WTC11 (cell line): ENCODE results near the gene PPP1R16B. TPM values are rescaled to one million over a fixed set of nuclear protein-coding genes. Genes with fewer than 3 reads are reported as not detected.

Source experiments
- ATAC-seq: fragments of 200-7000 bp; cut with Tn5 transposase; 2 replicates; pipeline ENCODE4 v1.10.0; 2021; ENCODE audit warnings: mild to moderate bottlenecking, moderate library complexity
- CTCF ChIA-PET: fragments of 300-600 bp; sonication (Branson Sonifier 250); formaldehyde crosslinking; loops from one replicate; lab custom pipeline; 2021; ENCODE audit warnings: antibody characterized with exemption; lab: Charles Lee
- POLR2A ChIA-PET: fragments of 350-600 bp; sonication (Branson Sonifier 250); formaldehyde crosslinking; loops from one replicate; lab custom pipeline; 2021; ENCODE audit warnings: antibody characterized with exemption; lab: Charles Lee
- DNase-seq: peaks from one replicate; pipeline ENCODE4 v3.0.0; 2021; ENCODE audit warnings: low spot score
- H3K27ac Mint-ChIP-seq: 2 replicates; pipeline ENCODE4 v1.8.0; 2021; ENCODE audit warnings: mixed read lengths
- H3K27me3 Mint-ChIP-seq: 2 replicates; pipeline ENCODE4 v1.8.0; 2021; ENCODE audit warnings: low read depth, mild to moderate bottlenecking, moderate library complexity, mixed read lengths
- H3K36me3 Mint-ChIP-seq: 2 replicates; pipeline ENCODE4 v1.8.0; 2021; ENCODE audit warnings: mixed read lengths
- H3K4me1 Mint-ChIP-seq: 2 replicates; pipeline ENCODE4 v1.8.0; 2022; ENCODE audit warnings: mixed read lengths
- H3K4me3 Mint-ChIP-seq: 2 replicates; pipeline ENCODE4 v1.8.0; 2021; ENCODE audit warnings: mild to moderate bottlenecking, moderate library complexity, mixed read lengths
- H3K9me3 Mint-ChIP-seq: 2 replicates; pipeline ENCODE4 v1.8.0; 2021; ENCODE audit warnings: mixed read lengths
- ATF1 ChIP-seq: sonication (generic); formaldehyde crosslinking; IDR thresholded peaks from 2 replicates; pipeline ENCODE4 v1.8.1; 2023; ENCODE audit warnings: mild to moderate bottlenecking, moderate library complexity, missing genetic modification reagents
- CREB1 ChIP-seq: sonication (generic); formaldehyde crosslinking; IDR thresholded peaks from 2 replicates; pipeline ENCODE4 v1.8.0; 2023; ENCODE audit warnings: mild to moderate bottlenecking, missing genetic modification reagents
- CTCF ChIP-seq: fragments of 200-600 bp; IDR thresholded peaks from 2 replicates; pipeline ENCODE4 v1.8.0; 2022; ENCODE audit warnings: antibody characterized with exemption
- ESRRA ChIP-seq: sonication (generic); formaldehyde crosslinking; IDR thresholded peaks from 2 replicates; pipeline ENCODE4 v1.8.1; 2022; ENCODE audit warnings: mild to moderate bottlenecking, missing genetic modification reagents, borderline replicate concordance
- FOXP4 ChIP-seq: sonication (generic); formaldehyde crosslinking; IDR thresholded peaks from 2 replicates; pipeline ENCODE4 v1.8.0; 2022; ENCODE audit warnings: mild to moderate bottlenecking, missing genetic modification reagents
- IRF1 ChIP-seq: sonication (generic); formaldehyde crosslinking; IDR thresholded peaks from 2 replicates; pipeline ENCODE4 v1.8.0; 2023; ENCODE audit warnings: missing genetic modification reagents
- JUN ChIP-seq: sonication (generic); formaldehyde crosslinking; IDR thresholded peaks from 2 replicates; pipeline ENCODE4 v1.8.0; 2023; ENCODE audit warnings: mild to moderate bottlenecking, missing genetic modification reagents
- MAX ChIP-seq: sonication (generic); formaldehyde crosslinking; IDR thresholded peaks from 2 replicates; pipeline ENCODE4 v1.8.0; 2022; ENCODE audit warnings: mild to moderate bottlenecking, missing genetic modification reagents
- NFYB ChIP-seq: sonication (generic); formaldehyde crosslinking; conservative IDR thresholded peaks from 2 replicates; pipeline ENCODE4 v1.8.0; 2022; ENCODE audit warnings: low read depth, missing genetic modification reagents
- NR2C2 ChIP-seq: sonication (generic); formaldehyde crosslinking; IDR thresholded peaks from 2 replicates; pipeline ENCODE4 v1.8.0; 2022; ENCODE audit warnings: mild to moderate bottlenecking, missing genetic modification reagents
- NR3C1 ChIP-seq: sonication (generic); formaldehyde crosslinking; conservative IDR thresholded peaks from 2 replicates; pipeline ENCODE4 v1.8.1; 2023; ENCODE audit warnings: low read depth, mild to moderate bottlenecking, missing genetic modification reagents
- ZNF416 ChIP-seq: fragments of 250-450 bp; sonication (Bioruptor Pico); IDR thresholded peaks from 2 replicates; pipeline ENCODE4 v1.9.0; 2021; ENCODE audit warnings: mild to moderate bottlenecking, inconsistent platforms
- total RNA-seq: library from RNA; stranded (reverse); gene quantifications from 3 replicates; pipeline ENCODE4 v1.2.3, GENCODE V29; 2021
- TF ChIP-seq, protein P1 (sequence below): sonication (generic); formaldehyde crosslinking; IDR thresholded peaks from 2 replicates; pipeline ENCODE4 v1.8.0; 2023; ENCODE audit warnings: missing genetic modification reagents, mild to moderate bottlenecking, borderline replicate concordance
- TF ChIP-seq, protein P2 (sequence below): sonication (generic); formaldehyde crosslinking; IDR thresholded peaks from 2 replicates; pipeline ENCODE4 v1.8.1; 2023; ENCODE audit warnings: mild to moderate bottlenecking, missing genetic modification reagents
- TF ChIP-seq, protein P3 (sequence below): fragments of 250-450 bp; sonication (Bioruptor Pico); IDR thresholded peaks from 2 replicates; pipeline ENCODE4 v1.9.0; 2021; ENCODE audit warnings: mild to moderate bottlenecking
- TF ChIP-seq, protein P4 (sequence below): sonication (generic); formaldehyde crosslinking; conservative IDR thresholded peaks from 2 replicates; pipeline ENCODE4 v1.8.1; 2023; ENCODE audit warnings: mild to moderate bottlenecking, low read depth, missing genetic modification reagents, moderate library complexity

PPP1R16B gene
- total RNA-seq, 1 experiment from 2014 or later: 12.0 TPM

DNA sequence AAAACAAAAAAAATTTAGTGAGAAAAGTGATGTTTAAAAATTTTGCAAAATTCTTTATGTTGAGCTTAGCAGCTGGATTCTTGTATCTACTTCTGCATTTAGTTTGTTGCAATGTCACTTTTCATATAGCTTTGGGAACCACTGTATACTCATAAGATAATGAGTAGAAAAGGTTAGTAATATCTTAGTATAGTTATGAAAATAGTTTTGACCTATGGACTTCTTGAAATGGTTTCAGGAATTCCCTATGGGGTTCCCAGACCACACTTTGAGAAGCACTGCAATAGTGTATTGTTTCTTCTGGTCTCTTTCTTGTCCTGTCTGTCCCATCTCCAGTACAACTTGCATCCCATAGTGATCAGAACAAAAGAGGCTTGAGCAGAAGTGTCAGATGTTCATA is 29.4 kb downstream of the PPP1R16B start (continued):
- TF ChIP-seq, protein P1, sequence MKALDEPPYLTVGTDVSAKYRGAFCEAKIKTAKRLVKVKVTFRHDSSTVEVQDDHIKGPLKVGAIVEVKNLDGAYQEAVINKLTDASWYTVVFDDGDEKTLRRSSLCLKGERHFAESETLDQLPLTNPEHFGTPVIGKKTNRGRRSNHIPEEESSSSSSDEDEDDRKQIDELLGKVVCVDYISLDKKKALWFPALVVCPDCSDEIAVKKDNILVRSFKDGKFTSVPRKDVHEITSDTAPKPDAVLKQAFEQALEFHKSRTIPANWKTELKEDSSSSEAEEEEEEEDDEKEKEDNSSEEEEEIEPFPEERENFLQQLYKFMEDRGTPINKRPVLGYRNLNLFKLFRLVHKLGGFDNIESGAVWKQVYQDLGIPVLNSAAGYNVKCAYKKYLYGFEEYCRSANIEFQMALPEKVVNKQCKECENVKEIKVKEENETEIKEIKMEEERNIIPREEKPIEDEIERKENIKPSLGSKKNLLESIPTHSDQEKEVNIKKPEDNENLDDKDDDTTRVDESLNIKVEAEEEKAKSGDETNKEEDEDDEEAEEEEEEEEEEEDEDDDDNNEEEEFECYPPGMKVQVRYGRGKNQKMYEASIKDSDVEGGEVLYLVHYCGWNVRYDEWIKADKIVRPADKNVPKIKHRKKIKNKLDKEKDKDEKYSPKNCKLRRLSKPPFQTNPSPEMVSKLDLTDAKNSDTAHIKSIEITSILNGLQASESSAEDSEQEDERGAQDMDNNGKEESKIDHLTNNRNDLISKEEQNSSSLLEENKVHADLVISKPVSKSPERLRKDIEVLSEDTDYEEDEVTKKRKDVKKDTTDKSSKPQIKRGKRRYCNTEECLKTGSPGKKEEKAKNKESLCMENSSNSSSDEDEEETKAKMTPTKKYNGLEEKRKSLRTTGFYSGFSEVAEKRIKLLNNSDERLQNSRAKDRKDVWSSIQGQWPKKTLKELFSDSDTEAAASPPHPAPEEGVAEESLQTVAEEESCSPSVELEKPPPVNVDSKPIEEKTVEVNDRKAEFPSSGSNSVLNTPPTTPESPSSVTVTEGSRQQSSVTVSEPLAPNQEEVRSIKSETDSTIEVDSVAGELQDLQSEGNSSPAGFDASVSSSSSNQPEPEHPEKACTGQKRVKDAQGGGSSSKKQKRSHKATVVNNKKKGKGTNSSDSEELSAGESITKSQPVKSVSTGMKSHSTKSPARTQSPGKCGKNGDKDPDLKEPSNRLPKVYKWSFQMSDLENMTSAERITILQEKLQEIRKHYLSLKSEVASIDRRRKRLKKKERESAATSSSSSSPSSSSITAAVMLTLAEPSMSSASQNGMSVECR (CRISPR knock-in tag): no peak
- TF ChIP-seq, protein P2, sequence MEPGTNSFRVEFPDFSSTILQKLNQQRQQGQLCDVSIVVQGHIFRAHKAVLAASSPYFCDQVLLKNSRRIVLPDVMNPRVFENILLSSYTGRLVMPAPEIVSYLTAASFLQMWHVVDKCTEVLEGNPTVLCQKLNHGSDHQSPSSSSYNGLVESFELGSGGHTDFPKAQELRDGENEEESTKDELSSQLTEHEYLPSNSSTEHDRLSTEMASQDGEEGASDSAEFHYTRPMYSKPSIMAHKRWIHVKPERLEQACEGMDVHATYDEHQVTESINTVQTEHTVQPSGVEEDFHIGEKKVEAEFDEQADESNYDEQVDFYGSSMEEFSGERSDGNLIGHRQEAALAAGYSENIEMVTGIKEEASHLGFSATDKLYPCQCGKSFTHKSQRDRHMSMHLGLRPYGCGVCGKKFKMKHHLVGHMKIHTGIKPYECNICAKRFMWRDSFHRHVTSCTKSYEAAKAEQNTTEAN: no peak
- TF ChIP-seq NR3C1 (CRISPR knock-in tag) (no peak), NFYB (no peak), NR2C2 (CRISPR knock-in tag) (no peak), ATF1 (no peak), MAX (CRISPR knock-in tag) (no peak), JUN (CRISPR knock-in tag) (no peak), FOXP4 (CRISPR knock-in tag) (no peak)
- TF ChIP-seq, protein P3, sequence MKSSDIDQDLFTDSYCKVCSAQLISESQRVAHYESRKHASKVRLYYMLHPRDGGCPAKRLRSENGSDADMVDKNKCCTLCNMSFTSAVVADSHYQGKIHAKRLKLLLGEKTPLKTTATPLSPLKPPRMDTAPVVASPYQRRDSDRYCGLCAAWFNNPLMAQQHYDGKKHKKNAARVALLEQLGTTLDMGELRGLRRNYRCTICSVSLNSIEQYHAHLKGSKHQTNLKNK: no peak

GRCh38 chr20:38835792-38836191 is 30.3 kb downstream of the PPP1R16B start:
- no peak for ATAC-seq

DNA sequence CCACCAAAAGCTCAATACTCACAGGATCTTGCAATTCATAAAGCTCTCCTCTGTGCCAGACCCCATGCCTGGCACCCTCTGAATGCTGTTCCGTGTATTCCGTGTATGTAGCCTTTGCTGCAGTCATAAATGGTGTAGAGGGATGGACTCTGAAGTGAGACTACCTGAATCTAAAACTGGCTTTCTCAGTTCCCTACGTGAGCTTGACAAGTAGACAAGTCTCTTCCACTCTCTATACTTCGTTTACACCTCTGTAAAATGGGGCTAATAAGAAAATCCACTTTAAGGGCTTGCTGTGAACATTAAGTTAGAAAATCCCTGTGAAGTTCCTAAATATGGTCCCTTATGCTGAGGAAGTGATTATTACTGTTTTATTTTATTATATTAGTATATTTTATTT is 31.5 kb downstream of the PPP1R16B start:
- CTCF ChIA-PET: no interaction called here
- H3K4me1 Mint-ChIP-seq: peaks cover 22% of the 10 kb centered on the region
- TF ChIP-seq ESRRA: no peak
- no peak for TF ChIP-seq CREB1
- TF ChIP-seq, protein P3: no peak
- no peak for TF ChIP-seq IRF1 (CRISPR knock-in tag)
- TF ChIP-seq CTCF: no peak
- TF ChIP-seq ZNF416 (CRISPR knock-in tag): no peak
- no peak for TF ChIP-seq ATF1

More at GRCh38 chr20:38835792-38836191, 30.3 kb downstream of the PPP1R16B start:
- Mint-ChIP-seq H3K4me1 (peaks cover 17% of the 10 kb centered on the region), H3K36me3 (peaks cover 4% of the 10 kb centered on the region; the same call in 1 of the 2 replicates), H3K4me3 (no peak overlapping the region), H3K27me3 (no peaks in the 10 kb centered on the region), H3K9me3 (no peaks in the 10 kb centered on the region), H3K27ac (no peak overlapping the region)
- TF ChIP-seq, protein P4, sequence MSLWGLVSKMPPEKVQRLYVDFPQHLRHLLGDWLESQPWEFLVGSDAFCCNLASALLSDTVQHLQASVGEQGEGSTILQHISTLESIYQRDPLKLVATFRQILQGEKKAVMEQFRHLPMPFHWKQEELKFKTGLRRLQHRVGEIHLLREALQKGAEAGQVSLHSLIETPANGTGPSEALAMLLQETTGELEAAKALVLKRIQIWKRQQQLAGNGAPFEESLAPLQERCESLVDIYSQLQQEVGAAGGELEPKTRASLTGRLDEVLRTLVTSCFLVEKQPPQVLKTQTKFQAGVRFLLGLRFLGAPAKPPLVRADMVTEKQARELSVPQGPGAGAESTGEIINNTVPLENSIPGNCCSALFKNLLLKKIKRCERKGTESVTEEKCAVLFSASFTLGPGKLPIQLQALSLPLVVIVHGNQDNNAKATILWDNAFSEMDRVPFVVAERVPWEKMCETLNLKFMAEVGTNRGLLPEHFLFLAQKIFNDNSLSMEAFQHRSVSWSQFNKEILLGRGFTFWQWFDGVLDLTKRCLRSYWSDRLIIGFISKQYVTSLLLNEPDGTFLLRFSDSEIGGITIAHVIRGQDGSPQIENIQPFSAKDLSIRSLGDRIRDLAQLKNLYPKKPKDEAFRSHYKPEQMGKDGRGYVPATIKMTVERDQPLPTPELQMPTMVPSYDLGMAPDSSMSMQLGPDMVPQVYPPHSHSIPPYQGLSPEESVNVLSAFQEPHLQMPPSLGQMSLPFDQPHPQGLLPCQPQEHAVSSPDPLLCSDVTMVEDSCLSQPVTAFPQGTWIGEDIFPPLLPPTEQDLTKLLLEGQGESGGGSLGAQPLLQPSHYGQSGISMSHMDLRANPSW (CRISPR knock-in tag): no peak
- ChIA-PET CTCF (interaction anchor here (1.4 to 1.8 kb wide), 3 partner anchors 24 to 58 kb away, joined by 3 to 5 read pairs (median 5); no protein-coding TSS in a partner anchor), POLR2A (no interaction called here)
- no peak for DNase-seq

More for the DNA sequence above, 31.5 kb downstream of the PPP1R16B start:
- H3K4me3 Mint-ChIP-seq: no peak overlapping the region
- POLR2A ChIA-PET: no interaction called here
- DNase-seq: no peak
- H3K27me3 Mint-ChIP-seq: no peaks in the 10 kb centered on the region
- no peak overlapping the region for H3K27ac Mint-ChIP-seq
- peaks cover 4% of the 10 kb centered on the region; the same call in 1 of the 2 replicates for H3K36me3 Mint-ChIP-seq
- ATAC-seq: no peak
- no peaks in the 10 kb centered on the region for H3K9me3 Mint-ChIP-seq
